HG02840 (cell line): ENCODE results near the gene SMOC2.

ENCODE experiments used
- ATAC-seq: cut with Tn5 transposase; IDR thresholded peaks from one replicate; pipeline ENCODE4 v1.9.1; 2021; ENCODE audit warnings: mild to moderate bottlenecking, moderate library complexity, moderate number of reproducible peaks; ENCODE audit not compliant: unreplicated experiment, low FRiP score

Gene SMOC2

GRCh38 chr6:168638468-168639271 is 197.7 kb downstream of the SMOC2 start:
- no peak for ATAC-seq

- ATAC-seq, result no peak
Measured at GRCh38 chr6:168640181-168640580, 199.2 kb downstream of the SMOC2 start.

- ATAC-seq, result no peak
Measured at GRCh38 chr6:168640768-168641167, 199.8 kb downstream of the SMOC2 start.

- no peak for ATAC-seq
Measured at GRCh38 chr6:168641446-168641845, 200.5 kb downstream of the SMOC2 start.

GRCh38 chr6:168643401-168643800 is 202.4 kb downstream of the SMOC2 start:
- ATAC-seq, result no peak

GRCh38 chr6:168645326-168645725 is 204.3 kb downstream of the SMOC2 start:
- no peak for ATAC-seq

GRCh38 chr6:168647271-168647670 is 206.3 kb downstream of the SMOC2 start:
- no peak for ATAC-seq

- ATAC-seq, result no peak
Measured at GRCh38 chr6:168648240-168649125, 207.5 kb downstream of the SMOC2 start.

- no peak for ATAC-seq
Measured at GRCh38 chr6:168649209-168649608, 208.2 kb downstream of the SMOC2 start.

- ATAC-seq, result no peak
Measured at GRCh38 chr6:168650671-168651111, 209.7 kb downstream of the SMOC2 start.

- no peak for ATAC-seq
Measured at GRCh38 chr6:168655462-168656152, 214.6 kb downstream of the SMOC2 start.

GRCh38 chr6:168658059-168658458 is 217.1 kb downstream of the SMOC2 start:
- no peak for ATAC-seq

- ATAC-seq, result no peak
Measured at GRCh38 chr6:168660400-168660945, 219.5 kb downstream of the SMOC2 start.

- no peak for ATAC-seq
Measured at GRCh38 chr6:168662301-168662936, 221.4 kb downstream of the SMOC2 start.

GRCh38 chr6:168663041-168663440 is 222.1 kb downstream of the SMOC2 start:
- no peak for ATAC-seq

- no peak for ATAC-seq
Measured at GRCh38 chr6:168664956-168665355, 224.0 kb downstream of the SMOC2 start.

GRCh38 chr6:168666170-168666569 is 225.2 kb downstream of the SMOC2 start:
- no peak for ATAC-seq

- no peak for ATAC-seq
Measured at GRCh38 chr6:168666699-168667427, 225.9 kb downstream of the SMOC2 start.

- no peak for ATAC-seq
Measured at GRCh38 chr6:168667428-168667805, 226.4 kb downstream of the SMOC2 start.
